K562 (cell line): ENCODE data around the gene BMS1. TPM values are rescaled to one million over a fixed set of nuclear protein-coding genes. Genes with fewer than 3 reads are reported as not detected.
A peak's percentile ranks its signal among the peaks of the same experiment; 100 is the strongest.

Experiments used
- ATF7 ChIP-seq: fragments of 450-650 bp; IDR thresholded peaks from 2 replicates; pipeline ENCODE4 v1.7.1; 2014; ENCODE audit warnings: mild to moderate bottlenecking, moderate library complexity
- CBX5 ChIP-seq: IDR thresholded peaks from 2 replicates; pipeline ENCODE4 v1.6.1; 2014; ENCODE audit warnings: low read depth, borderline replicate concordance
- CBX8 ChIP-seq: fragments of 200-600 bp; sonication (generic); IDR thresholded peaks from 2 replicates; pipeline ENCODE4 v1.6.1; 2012; ENCODE audit warnings: borderline replicate concordance, mixed run types, low read depth, mild to moderate bottlenecking, moderate library complexity, mixed read lengths, low read length, control low read depth, inconsistent platforms; ENCODE audit not compliant: poor library complexity, severe bottlenecking; ENCODE audit errors: extremely low read depth
- CC2D1A ChIP-seq: fragments of 450-650 bp; IDR thresholded peaks from 2 replicates; pipeline ENCODE4 v1.6.1; 2017; ENCODE audit warnings: mild to moderate bottlenecking
- EP300 ChIP-seq: IDR thresholded peaks from 2 replicates; pipeline ENCODE4 v1.6.1; 2012; ENCODE audit warnings: low read length, improper control_type of control experiment
- FOXP4 ChIP-seq: sonication (generic); formaldehyde crosslinking; IDR thresholded peaks from 2 replicates; pipeline ENCODE4 v1.8.0; 2022; ENCODE audit warnings: mild to moderate bottlenecking, missing genetic modification reagents, borderline replicate concordance
- HMGN3 ChIP-seq: IDR thresholded peaks from 2 replicates; pipeline ENCODE4 v1.6.1; 2011; ENCODE audit warnings: borderline replicate concordance, low read depth, mild to moderate bottlenecking, mixed read lengths, low read length; ENCODE audit not compliant: insufficient read length; ENCODE audit errors: extremely low read depth
- LCOR ChIP-seq: sonication (generic); formaldehyde crosslinking; IDR thresholded peaks from 2 replicates; pipeline ENCODE4 v1.8.0; 2022; ENCODE audit warnings: mild to moderate bottlenecking, missing genetic modification reagents
- MCM5 ChIP-seq: fragments of 450-650 bp; IDR thresholded peaks from 2 replicates; pipeline ENCODE4 v1.6.1; 2016; ENCODE audit warnings: low read depth
- POU5F1 ChIP-seq: fragments of 150-350 bp; IDR thresholded peaks from 2 replicates; pipeline ENCODE4 v1.6.1; 2014; ENCODE audit warnings: borderline replicate concordance, low read length, low read depth, mild to moderate bottlenecking; ENCODE audit not compliant: partially characterized antibody
- RERE ChIP-seq: sonication (generic); formaldehyde crosslinking; IDR thresholded peaks from 2 replicates; pipeline ENCODE4 v1.8.0; 2023; ENCODE audit warnings: missing genetic modification reagents, mild to moderate bottlenecking, borderline replicate concordance
- RNF2 ChIP-seq: sonication (generic); IDR thresholded peaks from 2 replicates; pipeline ENCODE4 v1.6.1; 2016
- SIN3A ChIP-seq, 2 experiments: fragments of 150-350 bp in 1 of 2; IDR thresholded peaks; 2 replicates each; pipeline ENCODE4 v1.6.1; 2011 to 2016; ENCODE audit warnings: borderline replicate concordance in 2 of 2, low read depth in 2 of 2, low read length in 2 of 2, mild to moderate bottlenecking in 2 of 2, moderate library complexity in 2 of 2; ENCODE audit not compliant: control insufficient read depth in 1 of 2
- TBP ChIP-seq: optimal IDR thresholded peaks from 2 replicates; pipeline ENCODE3; 2011; ENCODE audit warnings: low read depth, low read length, improper control_type of control experiment
- polyA plus RNA-seq, 8 experiments: library from polyadenylated mRNA; depleted of rRNA in 4 of 8; stranded (reverse) in 5 of 8; unstranded in 3 of 8; fragments of >200 nt; fragmentation: Nextera tagmentation in 2 of 8; fragmentation: Illumina TruSeq in 1 of 8; extraction: Ambion mirVana in 2 of 8; extraction: Trizol in 1 of 8; gene quantifications; 2 replicates each; pipeline versions ENCODE4 v1.2.1 to v1.2.3, GENCODE V29; 2011 to 2014; ENCODE audit warnings: inconsistent platforms in 1 of 8, missing spikeins in 1 of 8
- total RNA-seq, 7 experiments: library from RNA; depleted of rRNA in 6 of 7; stranded (reverse); fragments of >200 nt in 6 of 7; fragmentation: Illumina TruSeq in 2 of 7; extraction: Trizol in 2 of 7; gene quantifications; 2 replicates each; pipeline versions ENCODE4 v1.2.1 to v1.2.3, GENCODE V29; 2011 to 2021; ENCODE audit warnings: low replicate concordance in 1 of 7
- TF ChIP-seq, protein P1 (sequence below), 2 experiments: IDR thresholded peaks; 2 replicates each; pipeline ENCODE4 v1.6.1; 2011; ENCODE audit warnings: borderline replicate concordance in 1 of 2, control low read depth in 1 of 2, low read depth in 1 of 2, low read length in 1 of 2, mild to moderate bottlenecking in 1 of 2, mixed read lengths in 1 of 2, moderate library complexity in 1 of 2; ENCODE audit not compliant: insufficient read depth in 1 of 2, insufficient read length in 1 of 2, poor library complexity in 1 of 2, severe bottlenecking in 1 of 2; ENCODE audit errors: extremely low read depth in 1 of 2
- TF ChIP-seq, protein P2 (sequence below), 2 experiments: fragments of 450-650 bp in 1 of 2; sonication (generic) in 1 of 2; formaldehyde crosslinking; conservative IDR thresholded peaks; 2 replicates each; pipeline versions ENCODE4 v1.4.0 to v1.8.1; 2020 to 2022; ENCODE audit warnings: mild to moderate bottlenecking in 1 of 2, missing genetic modification reagents in 1 of 2

Gene BMS1
- total and polyA plus RNA-seq, 9 of the 15 experiments (the other 6 are each of a cell fraction or from before 2014, with no cell fraction given), result 11.1 to 46.9 (median 32.7) TPM

DNA sequence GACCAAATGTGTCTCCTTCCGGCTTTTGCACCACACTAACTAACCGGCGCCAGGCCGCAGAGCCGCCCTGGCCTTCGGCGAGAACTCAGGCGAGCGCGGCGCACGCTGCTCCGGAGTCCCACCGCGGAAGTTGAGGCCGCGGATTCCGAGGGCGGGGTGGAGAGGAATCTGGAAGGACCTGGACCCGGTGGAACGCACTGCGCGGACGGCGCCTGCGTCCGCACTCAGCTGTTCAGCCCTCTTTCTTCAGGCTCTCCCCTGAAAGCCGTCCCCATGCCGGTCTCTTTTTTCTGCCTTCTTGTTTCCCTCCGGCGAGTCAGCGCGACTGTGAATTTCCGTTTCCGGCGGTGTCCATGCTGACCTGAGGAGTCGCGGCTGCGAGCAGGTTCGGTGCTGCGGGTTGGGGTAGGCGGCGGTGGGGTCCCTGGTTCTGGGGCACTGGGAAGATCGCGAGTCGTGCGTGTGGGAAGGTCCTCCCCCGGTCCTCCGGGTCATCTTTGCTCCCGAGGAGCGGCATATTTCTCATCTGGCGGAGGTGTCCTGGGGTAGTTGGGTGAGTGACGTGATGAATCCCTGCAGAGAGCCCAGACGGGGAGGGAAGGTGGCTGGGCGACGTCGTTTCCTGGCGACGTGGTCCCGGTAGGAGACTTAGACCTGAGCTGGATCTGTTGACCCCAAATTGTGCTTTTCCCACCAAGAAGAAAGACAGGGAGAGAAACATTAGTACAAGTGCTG is at the start of gene BMS1 (continued):
- TF ChIP-seq, protein P1, sequence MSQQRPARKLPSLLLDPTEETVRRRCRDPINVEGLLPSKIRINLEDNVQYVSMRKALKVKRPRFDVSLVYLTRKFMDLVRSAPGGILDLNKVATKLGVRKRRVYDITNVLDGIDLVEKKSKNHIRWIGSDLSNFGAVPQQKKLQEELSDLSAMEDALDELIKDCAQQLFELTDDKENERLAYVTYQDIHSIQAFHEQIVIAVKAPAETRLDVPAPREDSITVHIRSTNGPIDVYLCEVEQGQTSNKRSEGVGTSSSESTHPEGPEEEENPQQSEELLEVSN (IDR thresholded peaks at IDR 0.05; ENCODE audit: borderline replicate concordance in 1 of 2, extremely low read depth in 1 of 2, insufficient read depth in 1 of 2, insufficient read length in 1 of 2, low read depth in 1 of 2, low read length in 1 of 2, poor library complexity in 1 of 2, severe bottlenecking in 1 of 2), result peak; percentile 79 to 92
- TF ChIP-seq SIN3A (IDR thresholded peaks at IDR 0.05; ENCODE audit: borderline replicate concordance in 2 of 2, control insufficient read depth in 1 of 2, low read depth in 2 of 2, low read length in 2 of 2) (peak; percentile 89 to 95; a peak in 3 of 4 replicates), MCM5 (no peak), FOXP4 (CRISPR knock-in tag) (no peak), TBP (peak; percentile 94), CBX8 (no peak), LCOR (CRISPR knock-in tag) (peak; percentile 96), CBX5 (0 out of 2 replicates have a peak, but pooled peaks have one; percentile 27), RNF2 (peak; percentile 92), EP300 (peak; percentile 72), CC2D1A (peak; percentile 99), POU5F1 (peak; percentile 26), HMGN3 (peak; percentile 86), RERE (peak; percentile 89; the same call in 1 of the 2 replicates), ATF7 (peak; percentile 94)
- TF ChIP-seq, protein P2, sequence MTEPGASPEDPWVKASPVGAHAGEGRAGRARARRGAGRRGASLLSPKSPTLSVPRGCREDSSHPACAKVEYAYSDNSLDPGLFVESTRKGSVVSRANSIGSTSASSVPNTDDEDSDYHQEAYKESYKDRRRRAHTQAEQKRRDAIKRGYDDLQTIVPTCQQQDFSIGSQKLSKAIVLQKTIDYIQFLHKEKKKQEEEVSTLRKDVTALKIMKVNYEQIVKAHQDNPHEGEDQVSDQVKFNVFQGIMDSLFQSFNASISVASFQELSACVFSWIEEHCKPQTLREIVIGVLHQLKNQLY (CRISPR knock-in tag; conservative IDR thresholded peaks at IDR 0.05), result no peak
